ENCODE results near the gene HORMAD2. TPM values are rescaled to one million over a fixed set of nuclear protein-coding genes. Genes with fewer than 3 reads are reported as not detected.

The HORMAD2 gene
- total and polyA plus RNA-seq, 2 donors from 2014 or later: not detected

- no peak for DNase-seq
- FAIRE-seq: no peak
- TF ChIP-seq CTCF (IDR thresholded peaks at IDR 0.05; ENCODE audit: borderline replicate concordance, extremely low read depth, insufficient read depth): no peak
Measured at GRCh38 chr22:30074147-30074546, 6.1 kb upstream of the HORMAD2 start.

GRCh38 chr22:30074994-30075393 lies 5.3 kb upstream of the HORMAD2 start:
- TF ChIP-seq CTCF (IDR thresholded peaks at IDR 0.05; ENCODE audit: borderline replicate concordance, extremely low read depth, insufficient read depth): no peak
- Histone ChIP-seq H3K9ac (ENCODE audit: low read length in 3 of 3) (no peak overlapping the region), H3K27me3 (ENCODE audit: control insufficient read depth, insufficient read depth, low read length) (no peaks in the 10 kb centered on the region), H3K4me1 (ENCODE audit: control insufficient read depth in 2 of 3, insufficient read depth in 2 of 3, low read depth in 1 of 3, low read length in 3 of 3) (no peaks in the 10 kb centered on the region), H3K36me3 (ENCODE audit: control insufficient read depth in 2 of 3, insufficient read depth in 3 of 3, low read length in 3 of 3) (no peaks in the 10 kb centered on the region), H3K4me3 (ENCODE audit: low read length in 3 of 3) (no peak overlapping the region), H3K27ac (ENCODE audit: low read depth in 2 of 2, low read length in 2 of 2) (no peak overlapping the region), H3K9me3 (ENCODE audit: control insufficient read depth in 2 of 3, insufficient read depth in 1 of 3, low read length in 3 of 3) (no peaks in the 10 kb centered on the region)
- DNase-seq (no peak), FAIRE-seq (no peak)
- intact Hi-C loops (cut with DNase I): no loop called here

More at GRCh38 chr22:30074147-30074546, 6.1 kb upstream of the HORMAD2 start:
- no peaks in the 10 kb centered on the region for H3K4me1 ChIP-seq (ENCODE audit: control insufficient read depth in 2 of 3, insufficient read depth in 2 of 3, low read depth in 1 of 3, low read length in 3 of 3)
- no peaks in the 10 kb centered on the region for H3K27me3 ChIP-seq (ENCODE audit: control insufficient read depth, insufficient read depth, low read length)
- no peak overlapping the region for H3K27ac ChIP-seq (ENCODE audit: low read depth in 2 of 2, low read length in 2 of 2)
- no peak overlapping the region for H3K9ac ChIP-seq (ENCODE audit: low read length in 3 of 3)
- intact Hi-C loops (cut with DNase I): no loop called here
- H3K4me3 ChIP-seq (ENCODE audit: low read length in 3 of 3): no peak overlapping the region
- no peaks in the 10 kb centered on the region for H3K36me3 ChIP-seq (ENCODE audit: control insufficient read depth in 2 of 3, insufficient read depth in 3 of 3, low read length in 3 of 3)
- H3K9me3 ChIP-seq (ENCODE audit: control insufficient read depth in 2 of 3, insufficient read depth in 1 of 3, low read length in 3 of 3): no peaks in the 10 kb centered on the region

- Histone ChIP-seq H3K4me3 (ENCODE audit: low read length in 3 of 3) (no peak overlapping the region), H3K4me1 (ENCODE audit: control insufficient read depth in 2 of 3, insufficient read depth in 2 of 3, low read depth in 1 of 3, low read length in 3 of 3) (no peaks in the 10 kb centered on the region), H3K9ac (ENCODE audit: low read length in 3 of 3) (no peak overlapping the region), H3K27me3 (ENCODE audit: control insufficient read depth, insufficient read depth, low read length) (no peaks in the 10 kb centered on the region), H3K9me3 (ENCODE audit: control insufficient read depth in 2 of 3, insufficient read depth in 1 of 3, low read length in 3 of 3) (no peaks in the 10 kb centered on the region), H3K27ac (ENCODE audit: low read depth in 2 of 2, low read length in 2 of 2) (no peak overlapping the region), H3K36me3 (ENCODE audit: control insufficient read depth in 2 of 3, insufficient read depth in 3 of 3, low read length in 3 of 3) (no peaks in the 10 kb centered on the region)
- TF ChIP-seq CTCF (IDR thresholded peaks at IDR 0.05; ENCODE audit: borderline replicate concordance, extremely low read depth, insufficient read depth): no peak
- FAIRE-seq (no peak), DNase-seq (no peak)
- intact Hi-C loops (cut with DNase I): no loop called here
Measured at GRCh38 chr22:30077279-30077880, 2.9 kb upstream of the HORMAD2 start.
